WTC11 (cell line): ENCODE results near the gene CREBRF.

Experiments used
- ATF6 ChIP-seq: sonication (generic); formaldehyde crosslinking; IDR thresholded peaks from 2 replicates; pipeline ENCODE4 v1.8.1; 2023; ENCODE audit warnings: mild to moderate bottlenecking, missing genetic modification reagents
- CBFB ChIP-seq: sonication (generic); formaldehyde crosslinking; IDR thresholded peaks from 2 replicates; pipeline ENCODE4 v1.8.1; 2022; ENCODE audit warnings: mild to moderate bottlenecking, low read depth, missing genetic modification reagents
- CTCF ChIP-seq: fragments of 200-600 bp; IDR thresholded peaks from 2 replicates; pipeline ENCODE4 v1.8.0; 2022; ENCODE audit warnings: antibody characterized with exemption
- ELF4 ChIP-seq: sonication (generic); formaldehyde crosslinking; IDR thresholded peaks from 2 replicates; pipeline ENCODE4 v1.8.1; 2022; ENCODE audit warnings: low read depth, mild to moderate bottlenecking, moderate library complexity, missing genetic modification reagents
- MAX ChIP-seq: sonication (generic); formaldehyde crosslinking; IDR thresholded peaks from 2 replicates; pipeline ENCODE4 v1.8.0; 2022; ENCODE audit warnings: mild to moderate bottlenecking, missing genetic modification reagents
- SP1 ChIP-seq: sonication (generic); formaldehyde crosslinking; conservative IDR thresholded peaks from 2 replicates; pipeline ENCODE4 v1.8.1; 2022; ENCODE audit warnings: missing genetic modification reagents
- ZNF425 ChIP-seq: fragments of 250-450 bp; sonication (Bioruptor Pico); conservative IDR thresholded peaks from 2 replicates; pipeline ENCODE4 v1.9.0; 2021; ENCODE audit warnings: mild to moderate bottlenecking
- ZNF671 ChIP-seq: fragments of 250-450 bp; sonication (Bioruptor Pico); IDR thresholded peaks from 2 replicates; pipeline ENCODE4 v1.8.0; 2021; ENCODE audit warnings: mild to moderate bottlenecking
- TF ChIP-seq, protein P1 (sequence below): sonication (generic); formaldehyde crosslinking; IDR thresholded peaks from 2 replicates; pipeline ENCODE4 v1.8.1; 2023; ENCODE audit warnings: mild to moderate bottlenecking, missing genetic modification reagents, moderate library complexity
- TF ChIP-seq, protein P2 (sequence below): sonication (generic); formaldehyde crosslinking; IDR thresholded peaks from 2 replicates; pipeline ENCODE4 v1.8.0; 2023; ENCODE audit warnings: missing genetic modification reagents, mild to moderate bottlenecking, borderline replicate concordance

- TF ChIP-seq MAX (CRISPR knock-in tag) (no peak), CTCF (no peak), SP1 (CRISPR knock-in tag) (no peak), ZNF671 (CRISPR knock-in tag) (no peak), ZNF425 (no peak), CBFB (CRISPR knock-in tag) (no peak), ELF4 (CRISPR knock-in tag) (no peak), ATF6 (no peak)
- TF ChIP-seq, protein P1, sequence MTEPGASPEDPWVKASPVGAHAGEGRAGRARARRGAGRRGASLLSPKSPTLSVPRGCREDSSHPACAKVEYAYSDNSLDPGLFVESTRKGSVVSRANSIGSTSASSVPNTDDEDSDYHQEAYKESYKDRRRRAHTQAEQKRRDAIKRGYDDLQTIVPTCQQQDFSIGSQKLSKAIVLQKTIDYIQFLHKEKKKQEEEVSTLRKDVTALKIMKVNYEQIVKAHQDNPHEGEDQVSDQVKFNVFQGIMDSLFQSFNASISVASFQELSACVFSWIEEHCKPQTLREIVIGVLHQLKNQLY = no peak
- TF ChIP-seq, protein P2, sequence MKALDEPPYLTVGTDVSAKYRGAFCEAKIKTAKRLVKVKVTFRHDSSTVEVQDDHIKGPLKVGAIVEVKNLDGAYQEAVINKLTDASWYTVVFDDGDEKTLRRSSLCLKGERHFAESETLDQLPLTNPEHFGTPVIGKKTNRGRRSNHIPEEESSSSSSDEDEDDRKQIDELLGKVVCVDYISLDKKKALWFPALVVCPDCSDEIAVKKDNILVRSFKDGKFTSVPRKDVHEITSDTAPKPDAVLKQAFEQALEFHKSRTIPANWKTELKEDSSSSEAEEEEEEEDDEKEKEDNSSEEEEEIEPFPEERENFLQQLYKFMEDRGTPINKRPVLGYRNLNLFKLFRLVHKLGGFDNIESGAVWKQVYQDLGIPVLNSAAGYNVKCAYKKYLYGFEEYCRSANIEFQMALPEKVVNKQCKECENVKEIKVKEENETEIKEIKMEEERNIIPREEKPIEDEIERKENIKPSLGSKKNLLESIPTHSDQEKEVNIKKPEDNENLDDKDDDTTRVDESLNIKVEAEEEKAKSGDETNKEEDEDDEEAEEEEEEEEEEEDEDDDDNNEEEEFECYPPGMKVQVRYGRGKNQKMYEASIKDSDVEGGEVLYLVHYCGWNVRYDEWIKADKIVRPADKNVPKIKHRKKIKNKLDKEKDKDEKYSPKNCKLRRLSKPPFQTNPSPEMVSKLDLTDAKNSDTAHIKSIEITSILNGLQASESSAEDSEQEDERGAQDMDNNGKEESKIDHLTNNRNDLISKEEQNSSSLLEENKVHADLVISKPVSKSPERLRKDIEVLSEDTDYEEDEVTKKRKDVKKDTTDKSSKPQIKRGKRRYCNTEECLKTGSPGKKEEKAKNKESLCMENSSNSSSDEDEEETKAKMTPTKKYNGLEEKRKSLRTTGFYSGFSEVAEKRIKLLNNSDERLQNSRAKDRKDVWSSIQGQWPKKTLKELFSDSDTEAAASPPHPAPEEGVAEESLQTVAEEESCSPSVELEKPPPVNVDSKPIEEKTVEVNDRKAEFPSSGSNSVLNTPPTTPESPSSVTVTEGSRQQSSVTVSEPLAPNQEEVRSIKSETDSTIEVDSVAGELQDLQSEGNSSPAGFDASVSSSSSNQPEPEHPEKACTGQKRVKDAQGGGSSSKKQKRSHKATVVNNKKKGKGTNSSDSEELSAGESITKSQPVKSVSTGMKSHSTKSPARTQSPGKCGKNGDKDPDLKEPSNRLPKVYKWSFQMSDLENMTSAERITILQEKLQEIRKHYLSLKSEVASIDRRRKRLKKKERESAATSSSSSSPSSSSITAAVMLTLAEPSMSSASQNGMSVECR = no peak
Observed at GRCh38 chr5:173091981-173092380, 35.8 kb downstream of the CREBRF start.
